ENCODE results near the gene OSGEP.

- TF ChIP-seq CTCF (IDR thresholded peaks at IDR 0.05) (no peak), POLR2A (IDR thresholded peaks at IDR 0.05) (no peak)
Observed at GRCh38 chr14:20486684-20487395, 32.2 kb upstream of the OSGEP start.

Data from thyroid gland (tissue), 4 donors.